Stimulated activated CD4-positive, alpha-beta T cell treated with anti-CD3 and anti-CD28 coated beads, Interleukin-1b, Interleukin-23, amount 100 ng/mL, for 48 hours (primary cell): Measurements from ENCODE around the gene RBPJL.

Experiments
- DNase-seq: peaks from one replicate; pipeline ENCODE4 v3.0.0-alpha.2; 2020

RBPJL gene

GRCh38 chr20:45318386-45318939, 11.8 kb downstream of the RBPJL start:
- DNase-seq = no peak

GRCh38 chr20:45318948-45319347, 12.3 kb downstream of the RBPJL start:
- no peak for DNase-seq

GRCh38 chr20:45320948-45321595, 14.4 kb downstream of the RBPJL start:
- no peak for DNase-seq

- DNase-seq = no peak
Measured at GRCh38 chr20:45322952-45323383, 16.3 kb downstream of the RBPJL start.

- DNase-seq = no peak
Measured at GRCh38 chr20:45323731-45324130, 17.1 kb downstream of the RBPJL start.

- DNase-seq = no peak
Measured at GRCh38 chr20:45325371-45325770, 18.7 kb downstream of the RBPJL start.

GRCh38 chr20:45328451-45328850, 21.8 kb downstream of the RBPJL start:
- DNase-seq = no peak

- no peak for DNase-seq
Measured at GRCh38 chr20:45329497-45330319, 23.1 kb downstream of the RBPJL start.

- DNase-seq = no peak
Measured at GRCh38 chr20:45330476-45330875, 23.8 kb downstream of the RBPJL start.

GRCh38 chr20:45336530-45337366, 30.1 kb downstream of the RBPJL start:
- no peak for DNase-seq

GRCh38 chr20:45337367-45338120, 30.9 kb downstream of the RBPJL start:
- DNase-seq = no peak

- DNase-seq = no peak
Measured at GRCh38 chr20:45338121-45339030, 31.7 kb downstream of the RBPJL start.

- no peak for DNase-seq
Measured at GRCh38 chr20:45339084-45339483, 32.4 kb downstream of the RBPJL start.

GRCh38 chr20:45339799-45340198, 33.2 kb downstream of the RBPJL start:
- no peak for DNase-seq

- no peak for DNase-seq
Measured at GRCh38 chr20:45340236-45340847, 33.7 kb downstream of the RBPJL start.

GRCh38 chr20:45340951-45341350, 34.3 kb downstream of the RBPJL start:
- DNase-seq = no peak

- no peak for DNase-seq
Measured at GRCh38 chr20:45341579-45341938, 34.9 kb downstream of the RBPJL start.

GRCh38 chr20:45341939-45342854, 35.6 kb downstream of the RBPJL start:
- no peak for DNase-seq

- no peak for DNase-seq
Measured at GRCh38 chr20:45342855-45343531, 36.4 kb downstream of the RBPJL start.
